Measurements from ENCODE around the gene ADIPOR2.

Gene ADIPOR2

GRCh38 chr12:1808798-1809480, 118.1 kb downstream of the ADIPOR2 start:
- DNase-seq (ENCODE audit: low read depth), result no peak
- no peak overlapping the region for H3K4me3 ChIP-seq (ENCODE audit: low read length)
- TF ChIP-seq, protein P1, sequence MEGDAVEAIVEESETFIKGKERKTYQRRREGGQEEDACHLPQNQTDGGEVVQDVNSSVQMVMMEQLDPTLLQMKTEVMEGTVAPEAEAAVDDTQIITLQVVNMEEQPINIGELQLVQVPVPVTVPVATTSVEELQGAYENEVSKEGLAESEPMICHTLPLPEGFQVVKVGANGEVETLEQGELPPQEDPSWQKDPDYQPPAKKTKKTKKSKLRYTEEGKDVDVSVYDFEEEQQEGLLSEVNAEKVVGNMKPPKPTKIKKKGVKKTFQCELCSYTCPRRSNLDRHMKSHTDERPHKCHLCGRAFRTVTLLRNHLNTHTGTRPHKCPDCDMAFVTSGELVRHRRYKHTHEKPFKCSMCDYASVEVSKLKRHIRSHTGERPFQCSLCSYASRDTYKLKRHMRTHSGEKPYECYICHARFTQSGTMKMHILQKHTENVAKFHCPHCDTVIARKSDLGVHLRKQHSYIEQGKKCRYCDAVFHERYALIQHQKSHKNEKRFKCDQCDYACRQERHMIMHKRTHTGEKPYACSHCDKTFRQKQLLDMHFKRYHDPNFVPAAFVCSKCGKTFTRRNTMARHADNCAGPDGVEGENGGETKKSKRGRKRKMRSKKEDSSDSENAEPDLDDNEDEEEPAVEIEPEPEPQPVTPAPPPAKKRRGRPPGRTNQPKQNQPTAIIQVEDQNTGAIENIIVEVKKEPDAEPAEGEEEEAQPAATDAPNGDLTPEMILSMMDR (conservative IDR thresholded peaks at IDR 0.05; ENCODE audit: low read depth, low read length), result no peak

DNA sequence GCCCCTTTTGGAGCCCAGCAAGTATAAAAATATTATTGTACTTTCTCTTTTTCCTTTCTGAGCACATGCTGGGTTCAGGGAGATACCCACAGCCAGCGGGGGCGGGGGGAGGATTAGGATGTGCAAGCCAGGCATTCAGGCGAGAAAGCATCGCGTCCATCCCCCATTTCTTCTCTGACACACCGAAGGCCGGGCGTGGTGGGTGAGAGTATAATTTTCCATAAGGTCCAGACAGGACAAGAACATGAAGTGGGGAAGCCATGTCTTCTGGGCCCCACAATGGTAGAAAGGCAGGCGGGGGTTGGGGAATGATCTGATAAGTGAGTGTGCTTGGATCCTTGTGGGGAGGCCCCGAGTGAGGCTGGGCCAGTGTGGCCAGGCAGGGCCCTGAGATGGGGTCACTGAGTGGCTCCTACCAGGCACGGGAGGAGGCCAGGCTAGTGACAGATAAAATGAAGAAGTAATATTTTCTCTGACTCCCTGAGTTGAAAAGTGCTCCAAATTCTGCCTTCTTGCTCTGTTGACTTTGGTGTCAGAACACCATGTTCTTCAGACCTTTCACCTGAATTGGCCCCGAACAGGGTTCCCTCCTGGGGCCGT, 118.8 kb downstream of the ADIPOR2 start:
- no peak for DNase-seq (ENCODE audit: low read depth)
- no peak overlapping the region for H3K4me3 ChIP-seq (ENCODE audit: low read length)
- TF ChIP-seq, protein P1 (conservative IDR thresholded peaks at IDR 0.05; ENCODE audit: low read depth, low read length), result no peak

- TF ChIP-seq, protein P1 (conservative IDR thresholded peaks at IDR 0.05; ENCODE audit: low read depth, low read length), result no peak
- no peak for DNase-seq (ENCODE audit: low read depth)
Measured at GRCh38 chr12:1810201-1810930, 119.5 kb downstream of the ADIPOR2 start.

GRCh38 chr12:1810931-1811280, 120.0 kb downstream of the ADIPOR2 start:
- DNase-seq (ENCODE audit: low read depth), result no peak
- TF ChIP-seq, protein P1 (conservative IDR thresholded peaks at IDR 0.05; ENCODE audit: low read depth, low read length), result no peak
- H3K4me3 ChIP-seq (ENCODE audit: low read length), result no peak overlapping the region

More at GRCh38 chr12:1810201-1810930, 119.5 kb downstream of the ADIPOR2 start:
- H3K4me3 ChIP-seq (ENCODE audit: low read length), result no peak overlapping the region

DNA sequence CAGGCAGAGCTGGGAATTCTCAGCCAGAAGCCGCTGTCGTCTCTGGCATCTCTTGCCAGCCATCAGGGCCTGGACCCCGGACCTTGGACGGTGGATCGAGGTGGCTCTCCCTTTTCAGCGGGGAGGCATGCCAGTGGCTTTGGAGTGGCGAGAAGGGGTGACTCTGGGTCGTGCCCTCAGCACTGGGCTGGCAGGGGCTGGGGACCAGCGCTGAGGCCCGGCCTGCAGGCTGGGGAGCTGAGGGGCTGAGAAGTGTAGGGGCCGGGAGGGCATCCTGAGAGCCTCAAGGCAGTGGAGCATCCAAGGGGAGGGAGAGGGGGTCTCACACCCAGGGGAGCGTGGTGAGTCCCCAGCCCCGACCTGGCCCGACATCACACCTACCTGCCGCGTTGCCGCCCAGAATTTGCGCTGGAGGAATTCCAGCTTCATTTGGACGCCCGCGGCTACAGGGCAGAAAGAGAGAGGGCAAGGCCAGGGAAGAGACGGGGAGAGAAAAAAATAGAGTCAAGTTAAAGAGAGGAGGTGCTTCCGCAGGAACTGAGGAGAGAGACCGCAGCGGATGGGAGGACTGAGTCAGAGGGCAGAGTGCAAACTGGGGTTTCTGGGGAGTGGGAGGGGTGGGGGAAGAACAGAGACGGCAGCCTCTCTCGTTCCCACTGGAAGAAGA, 120.5 kb downstream of the ADIPOR2 start:
- TF ChIP-seq, protein P1 (conservative IDR thresholded peaks at IDR 0.05; ENCODE audit: low read depth, low read length), result no peak
- no peak overlapping the region for H3K4me3 ChIP-seq (ENCODE audit: low read length)
- DNase-seq (ENCODE audit: low read depth), result no peak

DNA sequence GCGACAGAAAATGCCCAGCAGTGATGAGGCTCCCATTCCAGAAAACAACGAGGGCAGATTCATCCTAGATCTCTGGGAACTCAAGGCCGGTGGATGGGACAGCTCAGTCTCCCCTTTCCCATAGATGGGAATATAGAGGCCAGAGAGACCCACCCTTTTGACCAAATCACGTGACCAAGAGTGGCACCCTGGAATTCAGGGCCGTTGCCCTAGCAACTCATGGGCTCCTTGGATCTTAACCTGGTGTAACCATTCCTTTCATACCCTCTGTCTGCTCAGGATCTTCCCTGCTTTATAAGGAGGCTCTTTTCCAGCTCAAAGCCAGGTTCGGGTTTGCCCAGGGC, 121.0 kb downstream of the ADIPOR2 start:
- no peak overlapping the region for H3K4me3 ChIP-seq (ENCODE audit: low read length)
- TF ChIP-seq, protein P1 (conservative IDR thresholded peaks at IDR 0.05; ENCODE audit: low read depth, low read length), result no peak
- DNase-seq (ENCODE audit: low read depth), result no peak
